Neural crest cell (in vitro differentiated cells): ENCODE results near the gene DCC. TPM values are rescaled to one million over a fixed set of nuclear protein-coding genes. Genes with fewer than 3 reads are reported as not detected.

Experiments used
- DNase-seq: peaks from one replicate; pipeline ENCODE4 v3.0.0; 2021; ENCODE audit warnings: low read depth, mixed read lengths, low spot score
- H3K27ac Mint-ChIP-seq: one replicate; pipeline ENCODE4 v1.8.0; 2021; ENCODE audit warnings: mild to moderate bottlenecking, mixed read lengths; ENCODE audit not compliant: unreplicated experiment
- H3K27me3 Mint-ChIP-seq: 2 replicates; pipeline ENCODE4 v1.8.0; 2021; ENCODE audit warnings: low read depth, mild to moderate bottlenecking, mixed read lengths
- H3K36me3 Mint-ChIP-seq: 2 replicates; pipeline ENCODE4 v1.8.0; 2021; ENCODE audit warnings: low read depth, mild to moderate bottlenecking, mixed read lengths
- H3K4me1 Mint-ChIP-seq: 2 replicates; pipeline ENCODE4 v1.8.0; 2021; ENCODE audit warnings: mixed read lengths
- H3K4me3 Mint-ChIP-seq: one replicate; pipeline ENCODE4 v1.8.0; 2021; ENCODE audit warnings: mild to moderate bottlenecking, mixed read lengths
- H3K9me3 Mint-ChIP-seq: 2 replicates; pipeline ENCODE4 v1.8.0; 2021; ENCODE audit warnings: mixed read lengths
- CTCF ChIP-seq: fragments of 200-600 bp; sonication (generic); conservative IDR thresholded peaks from 2 replicates; pipeline ENCODE4 v1.5.0; 2021; ENCODE audit warnings: antibody characterized with exemption, mild to moderate bottlenecking
- total RNA-seq: library from RNA; stranded (reverse); gene quantifications from 2 replicates; pipeline ENCODE4 v1.2.1, GENCODE V29; 2021

DCC gene
- total RNA-seq, 1 donor from 2014 or later, result 10.1 TPM

GRCh38 chr18:53268455-53268854 is 928.5 kb downstream of the DCC start:
- DNase-seq, result no peak
- Mint-ChIP-seq H3K4me3 (no peak overlapping the region), H3K4me1 (peaks cover 6% of the 10 kb centered on the region), H3K36me3 (no peaks in the 10 kb centered on the region), H3K27me3 (no peaks in the 10 kb centered on the region), H3K9me3 (peaks cover 5% of the 10 kb centered on the region), H3K27ac (no peak overlapping the region)
- no peak for TF ChIP-seq CTCF

- DNase-seq, result no peak
- H3K4me1 Mint-ChIP-seq, result no peaks in the 10 kb centered on the region
- no peak overlapping the region for H3K4me3 Mint-ChIP-seq
- peaks cover 5% of the 10 kb centered on the region for H3K9me3 Mint-ChIP-seq
- H3K27ac Mint-ChIP-seq, result no peak overlapping the region
- TF ChIP-seq CTCF, result no peak
- H3K36me3 Mint-ChIP-seq, result peaks cover 2% of the 10 kb centered on the region
- H3K27me3 Mint-ChIP-seq, result no peaks in the 10 kb centered on the region
Measured at GRCh38 chr18:53281406-53281805, 941.4 kb downstream of the DCC start.

- TF ChIP-seq CTCF, result no peak
- Mint-ChIP-seq H3K4me3 (no peak overlapping the region), H3K36me3 (peaks cover 2% of the 10 kb centered on the region), H3K27me3 (no peaks in the 10 kb centered on the region), H3K4me1 (peaks cover 3% of the 10 kb centered on the region), H3K9me3 (peaks cover 5% of the 10 kb centered on the region), H3K27ac (no peak overlapping the region)
- DNase-seq, result no peak
Measured at GRCh38 chr18:53283708-53284107, 943.7 kb downstream of the DCC start.

- no peak for DNase-seq
- H3K9me3 Mint-ChIP-seq, result no peaks in the 10 kb centered on the region
- TF ChIP-seq CTCF, result no peak
- peaks cover 3% of the 10 kb centered on the region for H3K36me3 Mint-ChIP-seq
- no peak overlapping the region for H3K4me3 Mint-ChIP-seq
- H3K27me3 Mint-ChIP-seq, result no peaks in the 10 kb centered on the region
- no peak overlapping the region for H3K27ac Mint-ChIP-seq
- H3K4me1 Mint-ChIP-seq, result no peaks in the 10 kb centered on the region
Measured at GRCh38 chr18:53305461-53305860, 965.5 kb downstream of the DCC start.

DNA sequence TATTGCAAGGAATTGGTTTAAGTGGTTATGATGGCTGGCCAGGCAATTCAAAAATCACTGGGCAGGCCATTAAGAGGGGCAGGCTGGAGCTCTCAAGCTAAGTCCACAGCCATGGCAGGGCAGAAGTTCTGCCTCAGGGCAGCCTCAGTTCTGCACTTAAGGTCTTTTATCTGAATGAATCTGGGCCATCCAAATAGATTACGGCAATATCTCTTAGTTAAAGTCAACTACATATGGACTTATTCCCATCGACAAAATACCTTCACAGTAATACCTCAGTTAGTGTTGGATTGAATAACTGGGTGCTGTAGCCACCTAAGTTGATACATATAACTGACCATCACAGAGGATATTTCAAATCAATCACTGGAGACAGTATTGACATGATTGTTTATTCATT is 979.6 kb downstream of the DCC start:
- Mint-ChIP-seq H3K27ac (no peak overlapping the region), H3K4me3 (no peak overlapping the region)

More for the DNA sequence above, 979.6 kb downstream of the DCC start:
- H3K36me3 Mint-ChIP-seq, result no peaks in the 10 kb centered on the region
- H3K4me1 Mint-ChIP-seq, result no peaks in the 10 kb centered on the region
- no peak for TF ChIP-seq CTCF
- H3K27me3 Mint-ChIP-seq, result no peaks in the 10 kb centered on the region
- no peak for DNase-seq
- peaks cover 17% of the 10 kb centered on the region for H3K9me3 Mint-ChIP-seq
